GM19193 (cell line): Measurements from ENCODE around the gene ZBTB6.

ENCODE experiments used
- POLR2A ChIP-seq: IDR thresholded peaks from 4 replicates; pipeline ENCODE4 v1.6.1; 2011; ENCODE audit not compliant: insufficient read depth, insufficient read length; ENCODE audit errors: extremely low read depth

Gene ZBTB6

DNA sequence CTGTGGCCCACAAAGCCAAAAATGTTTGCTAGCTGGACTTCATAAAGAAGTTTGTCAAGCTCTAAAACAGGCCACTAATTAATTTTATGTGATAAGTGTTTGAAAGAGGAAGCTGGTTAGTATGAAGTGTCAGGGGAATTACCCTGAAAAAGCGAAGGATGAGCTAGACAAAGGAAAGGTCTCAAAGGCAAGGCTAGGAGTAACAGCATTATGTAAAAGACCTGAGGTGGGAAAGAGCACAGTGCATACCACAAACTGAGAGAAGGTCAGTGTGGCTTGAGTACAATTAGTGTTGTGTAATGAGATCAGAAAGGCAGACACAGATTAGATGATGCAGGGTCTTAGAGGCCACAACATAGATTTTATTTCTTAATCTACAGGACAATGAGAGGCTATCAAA, 37.6 kb downstream of the ZBTB6 start:
- no peak for TF ChIP-seq POLR2A

GRCh38 chr9:122866079-122866478, 47.0 kb downstream of the ZBTB6 start:
- TF ChIP-seq POLR2A, result no peak

DNA sequence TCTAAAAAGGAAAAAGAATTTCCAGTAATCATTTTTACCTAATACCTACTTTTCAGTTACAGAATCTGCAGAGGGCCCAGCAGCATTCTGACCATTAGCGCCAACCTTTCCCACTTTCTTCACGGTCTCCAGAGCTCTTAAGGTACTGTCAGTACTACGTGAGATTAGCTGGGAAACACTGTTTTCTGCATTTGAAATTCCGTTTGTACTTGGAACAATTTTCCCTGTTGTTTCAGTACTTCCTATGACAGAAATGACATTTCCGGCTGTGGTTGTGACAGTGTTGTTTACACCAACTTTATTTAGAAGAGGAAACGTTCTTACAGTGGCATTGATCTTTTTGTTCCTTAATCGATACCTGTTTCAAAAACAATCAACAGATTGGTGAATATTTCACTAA, 47.8 kb downstream of the ZBTB6 start:
- no peak for TF ChIP-seq POLR2A

DNA sequence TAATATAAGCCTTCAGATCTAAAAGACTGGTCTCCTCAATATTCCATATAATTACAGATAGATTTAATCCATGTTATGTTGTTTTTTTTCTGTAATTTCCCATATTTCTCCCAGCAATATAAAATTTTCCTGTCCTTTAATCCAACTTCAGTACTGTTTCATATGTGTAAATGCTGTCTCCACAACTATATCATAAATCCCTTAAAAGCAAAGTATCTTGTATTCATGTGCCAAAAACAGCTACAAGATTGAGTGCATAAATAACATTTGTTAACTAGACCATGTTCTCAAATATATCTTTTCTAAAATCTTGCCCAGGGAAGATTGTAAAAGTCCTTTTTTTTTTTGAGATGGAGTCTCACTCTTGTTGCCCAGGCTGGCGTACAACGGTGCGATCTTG, 49.7 kb downstream of the ZBTB6 start:
- no peak for TF ChIP-seq POLR2A

- no peak for TF ChIP-seq POLR2A
These were observed 52.6 kb downstream of the ZBTB6 start for GRCh38 chr9:122860319-122861142.
